ENCODE data around the gene MBD6.

DNA sequence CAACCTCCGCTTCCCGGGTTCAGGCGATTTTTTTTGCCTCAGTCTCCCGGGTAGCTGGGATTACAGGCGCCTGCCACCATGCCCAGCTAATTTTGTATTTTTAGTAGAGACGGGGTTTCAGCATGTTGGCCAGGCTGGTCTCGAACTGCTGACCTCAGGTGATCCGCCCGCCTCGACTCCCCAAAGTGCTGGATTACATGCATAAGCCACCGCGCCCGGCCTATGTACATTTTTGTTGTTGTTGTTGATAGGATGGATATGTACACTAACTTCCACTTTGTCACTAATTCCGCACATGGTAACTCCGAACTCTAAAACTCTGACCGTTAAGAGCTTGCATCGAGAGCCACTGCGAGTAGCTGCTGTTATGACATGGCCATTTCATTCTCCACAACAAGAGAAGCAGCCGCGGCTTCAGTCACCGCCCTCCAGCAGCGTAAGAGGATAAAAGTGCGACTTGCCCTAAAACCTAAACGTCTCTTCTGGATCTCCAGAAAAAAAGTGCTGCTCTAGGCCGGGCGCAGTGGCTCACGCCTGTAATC, 35.5 kb upstream of the MBD6 start:
- no peak for TF ChIP-seq POLR2A (IDR thresholded peaks at IDR 0.05)
- TF ChIP-seq CTCF (IDR thresholded peaks at IDR 0.05 in 8 of 11, conservative IDR thresholded peaks at IDR 0.05 in 3 of 11) = no peak
- no peak for TF ChIP-seq POLR2AphosphoS5 (IDR thresholded peaks at IDR 0.05)
